Measurements from ENCODE around the gene ABHD2. TPM values are rescaled to one million over a fixed set of nuclear protein-coding genes. Genes with fewer than 3 reads are reported as not detected.
"Not testable (repeated sequence)": the region's sequence is repeated elsewhere in the genome, so short reads cannot be mapped to it uniquely, and the experiment has no call there.

Gene ABHD2
- polyA plus RNA-seq, 4 donors, result 30.4 to 35.8 (median 32.3) TPM

- DNase-seq (ENCODE audit: low read depth in 4 of 4, low spot score in 3 of 4), result no peak
Observed at GRCh38 chr15:89118481-89118989, 30.3 kb downstream of the ABHD2 start.

DNA sequence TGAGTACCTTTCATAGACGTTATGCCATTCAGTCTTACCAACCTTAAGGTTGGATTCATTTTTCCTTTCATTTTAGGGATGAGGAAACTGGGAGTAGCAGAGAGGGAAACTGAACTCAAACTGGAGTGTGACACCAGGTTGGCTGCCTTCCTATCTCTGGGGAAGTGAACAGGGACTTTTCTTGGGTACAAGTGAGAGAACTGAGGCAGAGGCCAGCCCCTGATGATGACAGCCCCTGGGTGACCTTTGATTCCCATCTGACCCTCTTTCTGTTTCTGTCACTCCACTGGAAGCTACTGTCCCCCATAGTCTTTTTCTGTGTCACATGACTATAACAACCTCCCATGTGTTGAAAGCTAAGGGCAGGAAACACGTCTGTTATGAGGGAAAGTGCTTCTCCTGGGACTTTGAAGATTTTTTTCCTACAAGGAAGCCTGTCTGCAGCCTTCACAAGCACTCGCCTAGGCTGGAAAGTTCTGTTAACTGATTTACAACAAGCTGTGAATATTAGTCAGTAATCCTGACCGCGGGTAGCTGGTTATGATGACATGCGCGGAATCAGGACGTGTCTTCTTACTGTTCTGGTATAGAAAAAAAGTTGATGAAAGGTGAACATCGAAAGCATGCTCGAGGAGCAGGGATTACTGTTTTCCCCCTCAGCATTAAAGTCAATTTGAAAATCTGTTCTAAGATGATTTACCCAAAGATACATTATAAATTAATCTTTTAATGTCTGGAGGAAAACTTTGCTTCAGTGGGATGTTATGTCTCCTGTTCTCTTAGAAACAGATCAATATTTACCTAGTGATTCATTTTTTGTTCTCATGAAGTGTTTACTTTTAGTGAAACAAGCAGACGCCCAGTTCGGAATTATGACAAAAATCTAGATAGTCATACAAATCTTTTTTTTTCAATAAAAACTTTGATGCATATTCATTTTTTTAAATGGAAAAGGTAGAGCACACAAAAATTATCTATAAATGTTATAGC, 31.5 kb downstream of the ABHD2 start:
- DNase-seq (ENCODE audit: low read depth in 4 of 4, low spot score in 3 of 4), result no peak

DNA sequence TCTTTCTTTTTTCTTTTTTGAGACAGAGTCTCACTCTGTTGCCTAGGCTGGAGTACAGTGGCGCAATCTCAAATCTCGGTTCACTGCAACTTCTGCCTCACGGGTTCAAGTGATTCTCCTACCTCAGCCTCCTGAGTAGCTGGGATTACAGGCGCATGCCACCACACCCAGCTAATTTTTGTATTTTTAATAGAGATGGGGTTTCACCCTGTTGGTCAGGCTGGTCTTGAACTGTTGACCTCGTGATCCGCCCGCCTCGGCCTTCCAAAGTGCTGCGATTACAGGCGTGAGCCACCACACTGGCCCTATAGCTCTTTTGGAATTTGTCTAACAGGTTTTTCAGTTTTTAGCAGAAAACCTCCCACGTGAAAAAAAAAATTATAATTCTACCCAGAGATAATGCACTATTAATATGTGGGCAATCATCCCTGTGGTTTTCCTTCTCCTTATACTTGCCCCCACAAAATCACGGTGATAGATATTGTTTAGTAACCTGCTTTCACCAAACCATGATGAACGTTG, 32.3 kb downstream of the ABHD2 start:
- DNase-seq (ENCODE audit: low read depth in 4 of 4, low spot score in 3 of 4), result not testable (repeated sequence)

- DNase-seq (ENCODE audit: low read depth in 4 of 4, low spot score in 3 of 4), result no peak
Observed at GRCh38 chr15:89121414-89121813, 33.2 kb downstream of the ABHD2 start.

- no peak for DNase-seq (ENCODE audit: low read depth in 4 of 4, low spot score in 3 of 4)
Observed at GRCh38 chr15:89122505-89123180, 34.4 kb downstream of the ABHD2 start.

- no peak for DNase-seq (ENCODE audit: low read depth in 4 of 4, low spot score in 3 of 4)
Observed at GRCh38 chr15:89123181-89123525, 34.9 kb downstream of the ABHD2 start.

DNA sequence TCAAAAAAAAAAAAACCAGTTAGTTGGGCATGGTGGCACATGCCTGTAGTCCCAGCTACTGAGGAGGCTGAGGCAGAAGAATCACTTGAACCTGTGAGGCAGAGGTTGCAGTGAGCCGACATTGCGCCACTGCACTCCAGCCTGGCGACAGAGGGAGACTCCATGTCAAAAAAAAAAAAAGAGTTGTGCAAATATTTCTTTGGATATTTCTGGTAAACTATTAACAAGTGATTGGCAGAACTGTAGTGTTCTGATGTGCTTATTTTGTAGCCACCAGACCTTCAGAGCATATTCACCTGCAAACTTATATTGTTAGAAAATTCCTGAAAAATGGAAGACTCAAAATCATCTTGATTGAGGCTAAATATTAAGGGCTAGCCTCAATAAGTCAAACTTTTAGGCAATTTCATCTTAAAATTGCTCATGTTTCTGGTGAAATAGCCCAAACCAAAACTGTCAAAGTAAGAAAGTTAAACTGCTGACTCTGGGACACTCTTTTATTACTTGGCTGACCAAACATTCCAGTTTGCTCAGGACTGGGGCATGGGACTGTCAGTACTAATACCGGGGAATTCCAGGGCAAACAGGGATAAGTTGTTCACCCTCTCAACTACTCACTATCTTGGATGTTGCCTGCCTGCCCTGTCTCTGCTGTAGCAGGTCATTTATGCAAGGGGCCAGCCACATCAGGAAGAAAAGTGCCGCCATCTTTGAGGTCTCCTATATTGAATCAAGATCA, 37.0 kb downstream of the ABHD2 start:
- DNase-seq (ENCODE audit: low read depth in 4 of 4, low spot score in 3 of 4), result no peak

GRCh38 chr15:89126009-89126408, 37.8 kb downstream of the ABHD2 start:
- DNase-seq (ENCODE audit: low read depth in 4 of 4, low spot score in 3 of 4), result no peak

DNA sequence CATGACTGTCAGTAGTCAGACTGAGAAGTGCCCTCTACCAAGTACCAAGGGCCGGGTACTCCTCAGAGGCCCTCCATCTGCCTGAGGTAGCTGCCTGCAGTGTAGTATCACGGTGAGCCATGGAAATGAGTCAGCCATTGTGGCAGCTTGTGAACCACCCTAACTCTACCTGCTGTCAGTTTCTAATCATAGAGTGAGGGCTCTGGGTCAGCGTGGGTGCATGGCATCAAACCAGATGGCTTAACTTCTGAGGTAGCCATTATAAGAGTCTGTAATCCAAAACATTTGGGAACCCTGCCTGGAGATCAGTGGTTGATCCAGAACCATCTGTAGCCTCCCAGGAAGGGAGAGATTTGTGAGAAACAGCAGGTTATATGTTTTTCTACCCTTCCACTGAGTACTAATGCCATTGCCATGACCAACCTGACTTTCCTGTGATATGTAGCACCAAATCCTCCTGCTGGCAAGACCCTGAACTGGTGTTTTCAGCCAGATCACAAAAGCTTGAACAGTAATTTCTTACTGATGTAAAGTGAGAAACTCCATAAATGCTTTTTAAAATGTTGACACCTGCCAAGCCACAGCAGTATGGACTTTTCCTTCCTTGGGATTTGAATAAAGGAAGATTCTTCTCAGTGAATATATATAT, 38.9 kb downstream of the ABHD2 start:
- DNase-seq (ENCODE audit: low read depth in 4 of 4, low spot score in 3 of 4), result no peak

GRCh38 chr15:89128320-89129122, 40.3 kb downstream of the ABHD2 start:
- DNase-seq (ENCODE audit: low read depth in 4 of 4, low spot score in 3 of 4), result no peak

DNA sequence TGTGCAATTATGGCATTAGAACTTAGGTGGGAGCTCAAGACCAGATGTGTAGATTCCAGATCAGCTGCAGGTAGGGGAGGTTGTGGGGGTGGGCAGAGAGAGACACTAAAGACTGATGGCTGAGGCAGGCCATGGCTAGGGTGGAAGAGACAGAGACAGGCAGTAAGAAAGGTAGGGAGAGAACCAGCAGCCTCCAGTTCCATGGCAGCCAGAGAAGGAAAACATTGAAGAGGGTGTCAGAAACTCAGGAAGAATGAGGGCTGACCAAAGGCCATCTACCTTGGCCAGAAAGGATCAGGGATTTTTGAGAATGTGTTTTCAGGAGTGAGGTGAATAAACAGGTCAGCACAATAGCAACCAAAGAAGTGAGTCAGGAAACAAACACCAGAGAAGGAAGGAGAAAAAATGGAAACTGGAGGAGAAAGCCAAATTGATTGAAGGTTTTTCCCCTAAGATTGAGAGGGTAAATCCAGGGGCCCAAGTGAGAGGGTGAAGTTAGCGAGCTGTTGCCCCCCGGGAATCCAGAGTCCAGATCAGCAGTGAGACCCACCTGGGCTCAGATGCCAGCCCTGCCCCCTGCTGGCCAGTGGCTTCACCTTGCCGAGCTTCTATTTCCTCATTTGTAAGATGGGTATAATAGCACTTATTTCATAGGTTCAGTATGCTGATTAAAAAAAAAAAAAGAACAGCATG, 41.0 kb downstream of the ABHD2 start:
- DNase-seq (ENCODE audit: low read depth in 4 of 4, low spot score in 3 of 4), result no peak

- DNase-seq (ENCODE audit: low read depth in 4 of 4, low spot score in 3 of 4), result no peak
Observed at GRCh38 chr15:89129816-89130134, 41.5 kb downstream of the ABHD2 start.

- no peak for DNase-seq (ENCODE audit: low read depth in 4 of 4, low spot score in 3 of 4)
Observed at GRCh38 chr15:89130201-89130600, 41.9 kb downstream of the ABHD2 start.

DNA sequence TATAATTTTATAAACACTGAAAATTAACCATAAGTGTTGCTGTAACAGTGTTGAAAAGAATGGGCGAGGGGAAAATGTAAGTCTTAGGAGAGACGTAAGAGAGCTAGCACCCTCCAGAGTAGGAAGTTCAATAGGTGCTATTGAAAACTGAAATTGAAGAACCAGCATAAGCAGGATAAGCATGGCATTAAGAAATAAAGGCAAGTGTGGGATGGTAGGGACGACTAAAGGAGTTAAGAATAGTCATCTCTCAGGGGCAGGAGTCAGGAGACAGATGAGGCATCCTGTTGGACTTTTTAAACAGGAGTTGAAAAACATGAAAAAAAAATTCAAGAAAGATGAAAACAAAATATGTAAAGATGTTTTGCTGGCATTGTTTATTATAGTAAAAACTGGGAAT, 43.5 kb downstream of the ABHD2 start:
- no peak for DNase-seq (ENCODE audit: low read depth in 4 of 4, low spot score in 3 of 4)

DNA sequence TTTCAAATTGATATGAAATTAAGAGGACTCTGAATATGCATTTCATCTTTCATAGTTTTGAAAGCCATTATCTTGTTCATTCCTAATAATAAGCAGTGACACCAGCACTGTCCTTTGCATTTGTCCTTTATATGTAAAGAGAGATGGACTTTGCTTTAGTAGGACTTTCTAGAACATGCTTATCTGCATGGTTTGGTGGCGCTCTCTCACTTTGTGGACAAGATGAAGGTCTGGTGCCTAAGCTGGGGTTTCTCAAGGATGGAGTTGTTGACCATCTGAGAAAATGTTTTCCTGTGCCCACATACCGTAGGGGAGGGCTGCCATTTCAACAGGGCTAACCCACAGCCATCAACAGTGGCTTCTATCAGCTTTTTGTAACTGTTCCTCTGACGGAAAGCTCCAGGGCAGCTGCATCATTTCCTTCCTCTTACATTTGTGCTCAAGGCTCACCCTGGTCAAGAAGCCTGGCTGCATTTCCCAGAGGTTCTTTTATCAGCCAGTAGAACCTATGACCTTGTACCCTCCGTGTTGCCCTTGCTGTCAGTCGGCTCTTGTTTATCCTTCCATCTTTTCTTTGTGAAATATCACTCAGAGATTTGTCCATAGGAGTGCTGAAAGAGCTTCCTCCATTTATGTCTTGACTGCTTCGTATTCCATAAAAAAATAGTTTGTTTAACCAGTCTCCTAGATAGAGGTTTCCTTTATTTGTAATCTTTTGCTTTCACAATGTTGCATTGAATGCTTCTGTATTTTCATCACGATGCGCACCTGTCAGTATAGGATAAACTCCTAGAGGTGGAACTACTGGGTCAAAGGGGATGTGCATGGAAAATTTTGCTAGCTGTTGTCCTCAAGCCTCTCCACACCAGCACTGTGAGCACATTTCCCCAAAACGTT, 44.6 kb downstream of the ABHD2 start:
- DNase-seq (ENCODE audit: low read depth in 4 of 4, low spot score in 3 of 4), result no peak

DNA sequence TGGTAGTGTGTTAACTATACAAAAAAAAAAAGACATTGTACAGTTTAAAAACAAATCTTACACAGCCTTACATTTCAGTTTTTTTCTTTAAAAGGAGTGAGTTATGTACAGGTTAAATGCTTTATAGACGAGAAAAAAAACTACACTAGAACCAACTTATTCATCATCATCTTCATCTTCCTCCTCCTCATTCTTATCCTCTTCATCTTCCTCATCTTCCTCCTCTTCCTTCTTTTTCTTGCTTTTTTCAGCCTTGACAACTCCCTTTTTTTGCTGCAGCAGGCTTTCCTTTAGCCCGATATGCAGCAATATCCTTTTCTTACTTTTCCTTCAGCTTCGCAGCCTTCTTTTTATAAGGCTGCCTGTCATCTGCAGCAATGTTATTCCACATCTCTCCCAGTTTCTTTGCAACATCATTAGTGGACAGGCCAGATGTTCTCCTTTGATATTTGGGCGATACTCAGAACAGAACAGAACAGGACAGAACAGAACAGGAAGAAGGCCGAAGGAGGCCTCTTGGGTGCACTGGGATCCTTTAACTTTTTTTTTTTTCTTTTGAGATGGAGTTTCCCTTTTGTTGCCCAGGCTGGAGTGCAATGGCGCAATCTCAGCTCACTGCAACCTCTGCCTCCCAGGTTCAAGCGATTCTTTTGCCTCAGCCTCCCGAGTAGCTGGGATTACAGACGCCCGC, 47.3 kb downstream of the ABHD2 start:
- not testable (repeated sequence) for DNase-seq (ENCODE audit: low read depth in 4 of 4, low spot score in 3 of 4)

DNA sequence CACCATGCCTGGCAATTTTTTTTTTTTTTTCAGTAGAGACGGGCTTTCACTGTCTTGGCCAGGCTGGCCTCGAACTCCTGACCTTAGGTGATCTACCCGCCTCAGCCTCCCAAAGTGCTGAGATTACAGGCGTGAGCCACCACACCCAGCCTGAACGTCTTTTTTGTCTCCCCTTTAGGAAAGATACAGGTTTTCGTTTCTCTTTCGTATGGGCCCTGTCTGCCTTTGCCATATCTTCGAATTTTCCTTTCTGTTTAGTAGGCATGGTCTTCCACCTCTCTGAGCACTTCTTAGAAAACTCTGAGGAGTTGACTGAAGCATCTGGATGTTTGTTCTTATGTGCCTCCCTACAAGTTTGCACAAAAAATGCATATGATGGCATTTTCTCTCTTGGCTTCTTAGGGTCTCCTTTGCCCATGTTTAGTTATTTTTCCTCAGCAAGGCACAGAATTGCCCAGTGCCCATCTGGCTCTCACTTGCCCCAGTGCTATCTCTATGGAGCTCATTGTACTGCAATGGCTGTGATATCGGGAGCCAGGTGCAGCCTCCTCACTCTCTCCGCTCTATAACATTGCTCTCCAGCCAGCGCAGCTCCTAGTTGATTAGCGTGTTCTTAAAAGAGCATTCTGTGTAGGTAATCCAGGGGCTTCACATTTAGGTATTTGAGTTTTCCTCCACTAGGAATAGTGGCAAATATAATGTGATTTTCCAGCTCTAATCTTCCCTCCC, 48.0 kb downstream of the ABHD2 start:
- DNase-seq (ENCODE audit: low read depth in 4 of 4, low spot score in 3 of 4), result no peak

All from right renal pelvis (tissue), 4 donors.